ENCODE measurements around the gene KAT5. TPM values are rescaled to one million over a fixed set of nuclear protein-coding genes. Genes with fewer than 3 reads are reported as not detected.
"Not testable (repeated sequence)": the region's sequence is repeated elsewhere in the genome, so short reads cannot be mapped to it uniquely, and the experiment has no call there.

The KAT5 gene
- total and polyA plus RNA-seq, 8 donors, result 13.3 to 99.1 (median 56.1) TPM

- 30 to 41% (median 34%) methylated on average over 7 of the region's 7 CpGs for WGBS, 5 donors
These were observed 54.5 kb downstream of the KAT5 start for GRCh38 chr11:65766535-65766934.

DNA sequence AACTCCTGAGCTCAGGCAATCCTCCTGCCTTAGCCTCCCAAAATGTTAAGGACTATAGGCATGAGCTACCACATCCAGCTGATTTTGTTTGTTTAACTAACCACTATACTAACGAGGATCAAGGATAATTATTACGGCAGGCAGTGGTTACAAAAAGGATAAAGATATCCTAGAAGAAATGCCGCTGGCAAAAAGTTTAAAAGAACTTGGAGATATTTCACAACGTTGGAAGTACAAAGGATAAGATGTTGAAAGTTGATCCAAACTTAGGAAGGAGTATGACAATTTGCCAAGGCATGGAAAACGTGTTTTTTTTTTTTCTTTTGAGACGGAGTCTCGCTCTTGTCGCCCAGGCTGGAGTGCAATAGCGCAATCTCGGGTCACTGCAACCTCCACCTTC is 55.4 kb downstream of the KAT5 start:
- WGBS, 5 donors, result 69 to 79% (median 76%) methylated on average over 10 of the region's 10 CpGs
- DNase-seq, result no peak
- Histone ChIP-seq H3K27ac (no peak overlapping the region), H3K27me3 (no peaks in the 10 kb centered on the region), H3K36me3 (no peaks in the 10 kb centered on the region), H3K4me1 (peaks cover 7 to 29% (median 13%) of the 10 kb centered on the region in 4 donors), H3K4me3 (no peak overlapping the region), H3K9me3 (no peaks in the 10 kb centered on the region)
- intact Hi-C loops (cut with DNase I; ENCODE audit: low total_unique reads), result no loop called here
- TF ChIP-seq POLR2AphosphoS5 (IDR thresholded peaks at IDR 0.05) (no peak), EP300 (IDR thresholded peaks at IDR 0.05) (no peak), POLR2A (IDR thresholded peaks at IDR 0.05) (no peak)
- TF ChIP-seq, protein P1, sequence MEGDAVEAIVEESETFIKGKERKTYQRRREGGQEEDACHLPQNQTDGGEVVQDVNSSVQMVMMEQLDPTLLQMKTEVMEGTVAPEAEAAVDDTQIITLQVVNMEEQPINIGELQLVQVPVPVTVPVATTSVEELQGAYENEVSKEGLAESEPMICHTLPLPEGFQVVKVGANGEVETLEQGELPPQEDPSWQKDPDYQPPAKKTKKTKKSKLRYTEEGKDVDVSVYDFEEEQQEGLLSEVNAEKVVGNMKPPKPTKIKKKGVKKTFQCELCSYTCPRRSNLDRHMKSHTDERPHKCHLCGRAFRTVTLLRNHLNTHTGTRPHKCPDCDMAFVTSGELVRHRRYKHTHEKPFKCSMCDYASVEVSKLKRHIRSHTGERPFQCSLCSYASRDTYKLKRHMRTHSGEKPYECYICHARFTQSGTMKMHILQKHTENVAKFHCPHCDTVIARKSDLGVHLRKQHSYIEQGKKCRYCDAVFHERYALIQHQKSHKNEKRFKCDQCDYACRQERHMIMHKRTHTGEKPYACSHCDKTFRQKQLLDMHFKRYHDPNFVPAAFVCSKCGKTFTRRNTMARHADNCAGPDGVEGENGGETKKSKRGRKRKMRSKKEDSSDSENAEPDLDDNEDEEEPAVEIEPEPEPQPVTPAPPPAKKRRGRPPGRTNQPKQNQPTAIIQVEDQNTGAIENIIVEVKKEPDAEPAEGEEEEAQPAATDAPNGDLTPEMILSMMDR (IDR thresholded peaks at IDR 0.05), result no peak

More at GRCh38 chr11:65766535-65766934, 54.5 kb downstream of the KAT5 start:
- H3K27ac ChIP-seq, result no peak overlapping the region
- H3K4me1 ChIP-seq, result peaks cover 4 to 21% (median 7%) of the 10 kb centered on the region in 4 donors
- H3K4me3 ChIP-seq, result no peak overlapping the region
- no peaks in the 10 kb centered on the region for H3K27me3 ChIP-seq
- DNase-seq, result no peak
- H3K36me3 ChIP-seq, result no peaks in the 10 kb centered on the region
- H3K9me3 ChIP-seq, result no peaks in the 10 kb centered on the region
- intact Hi-C loops (cut with DNase I; ENCODE audit: low total_unique reads), result no loop called here
- TF ChIP-seq, protein P1 (IDR thresholded peaks at IDR 0.05), result no peak
- TF ChIP-seq POLR2A (IDR thresholded peaks at IDR 0.05) (no peak), EP300 (IDR thresholded peaks at IDR 0.05) (no peak), POLR2AphosphoS5 (IDR thresholded peaks at IDR 0.05) (no peak)

GRCh38 chr11:65767806-65768205 is 55.8 kb downstream of the KAT5 start:
- H3K36me3 ChIP-seq; intact Hi-C loops (cut with DNase I; ENCODE audit: low total_unique reads); H3K27me3 ChIP-seq; H3K27ac ChIP-seq; H3K9me3 ChIP-seq; H3K4me3 ChIP-seq; DNase-seq: not testable (repeated sequence)
- H3K4me1 ChIP-seq, result peaks cover 7 to 29% (median 13%) of the 10 kb centered on the region in 4 donors
- WGBS, 5 donors, result 69 to 78% (median 75%) methylated on average over 5 of the region's 5 CpGs

Small RNAs within 50 kb of the gene (small RNA-seq; reads per million reads assigned to genes)
- gene RN7SL309P, result 0 reads per million in 4 donors

Other genes starting within 250 kb of the KAT5 start
- over 10,000 TPM; 11,517 to 39,496 (median 13,707) TPM for gene MALAT1, start 213.2 kb upstream of the KAT5 start, total RNA-seq
- 100 to 1,000 TPM; 124 to 296 (median 126) TPM for gene MALAT1, start 213.2 kb upstream of the KAT5 start, polyA plus RNA-seq
- 10 to 100 TPM in 4 of 5 donors, 1 to 10 TPM in 1; 3.5 to 89.0 (median 65.2) TPM for gene SCYL1, start 187.2 kb upstream of the KAT5 start, total RNA-seq
- gene SCYL1, start 187.2 kb upstream of the KAT5 start, polyA plus RNA-seq, result 10 to 100 TPM; 65.8 to 94.8 (median 86.1) TPM
- gene LTBP3, start 153.9 kb upstream of the KAT5 start, total RNA-seq, result 100 to 1,000 TPM in 4 of 5 donors, 10 to 100 TPM in 1; 35.1 to 452 (median 117) TPM
- 10 to 100 TPM; 26.9 to 58.2 (median 28.7) TPM for gene LTBP3, start 153.9 kb upstream of the KAT5 start, polyA plus RNA-seq
- 10 to 100 TPM; 17.7 to 99.1 (median 51.9) TPM for gene ZNRD2, start 141.8 kb upstream of the KAT5 start, total RNA-seq
- 10 to 100 TPM; 49.6 to 56.6 (median 51.8) TPM for gene ZNRD2, start 141.8 kb upstream of the KAT5 start, polyA plus RNA-seq
- 10 to 100 TPM in 4 of 5 donors, 1 to 10 TPM in 1; 3.9 to 57.8 (median 48.1) TPM for gene FAM89B, start 139.7 kb upstream of the KAT5 start, total RNA-seq
- gene FAM89B, start 139.7 kb upstream of the KAT5 start, polyA plus RNA-seq, result 10 to 100 TPM; 63.4 to 68.2 (median 65.1) TPM
- gene EHBP1L1, start 136.2 kb upstream of the KAT5 start, total RNA-seq, result 100 to 1,000 TPM in 4 of 5 donors, 10 to 100 TPM in 1; 43.0 to 200 (median 126) TPM
- gene EHBP1L1, start 136.2 kb upstream of the KAT5 start, polyA plus RNA-seq, result 10 to 100 TPM; 28.0 to 67.6 (median 49.2) TPM
- gene KCNK7, start 116.5 kb upstream of the KAT5 start, total RNA-seq, result 1 to 10 TPM in 1 of 5 donors, under 1 TPM in 1, not detected in 3; 0.58 to 2.6 TPM
- 1 to 10 TPM in 2 of 3 donors, not detected in 1; 3.5 to 5.8 TPM for gene KCNK7, start 116.5 kb upstream of the KAT5 start, polyA plus RNA-seq
- gene MAP3K11, start 98.0 kb upstream of the KAT5 start, total RNA-seq, result 100 to 1,000 TPM in 1 of 5 donors, 10 to 100 TPM in 4; 37.6 to 118 (median 63.6) TPM
- gene MAP3K11, start 98.0 kb upstream of the KAT5 start, polyA plus RNA-seq, result 10 to 100 TPM; 31.0 to 62.9 (median 44.8) TPM
- 10 to 100 TPM in 4 of 5 donors, 1 to 10 TPM in 1; 9.7 to 76.2 (median 40.3) TPM for gene PCNX3, start 96.5 kb upstream of the KAT5 start, total RNA-seq
- gene PCNX3, start 96.5 kb upstream of the KAT5 start, polyA plus RNA-seq, result 10 to 100 TPM in 1 of 3 donors, 1 to 10 TPM in 2; 4.6 to 11.0 (median 6.8) TPM
- 10 to 100 TPM; 13.2 to 47.5 (median 33.8) TPM for gene SIPA1, start 74.2 kb upstream of the KAT5 start, total RNA-seq
- 10 to 100 TPM; 59.9 to 80.4 (median 67.6) TPM for gene SIPA1, start 74.2 kb upstream of the KAT5 start, polyA plus RNA-seq
- 10 to 100 TPM; 27.4 to 68.8 (median 54.0) TPM for gene RELA, start 49.3 kb upstream of the KAT5 start, total RNA-seq
- gene RELA, start 49.3 kb upstream of the KAT5 start, polyA plus RNA-seq, result 10 to 100 TPM; 37.9 to 56.8 (median 39.2) TPM
- gene RNASEH2C, start 8.5 kb downstream of the KAT5 start, total RNA-seq, result 100 to 1,000 TPM in 1 of 5 donors, 10 to 100 TPM in 4; 14.1 to 171 (median 49.0) TPM
- 10 to 100 TPM; 69.2 to 86.4 (median 83.9) TPM for gene RNASEH2C, start 8.5 kb downstream of the KAT5 start, polyA plus RNA-seq
- 10 to 100 TPM in 4 of 5 donors, 1 to 10 TPM in 1; 7.3 to 44.9 (median 19.6) TPM for gene AP5B1, start 68.7 kb downstream of the KAT5 start, total RNA-seq
- gene AP5B1, start 68.7 kb downstream of the KAT5 start, polyA plus RNA-seq, result 1 to 10 TPM; 3.6 to 5.1 (median 3.7) TPM
- gene OVOL1, start 74.8 kb downstream of the KAT5 start, total RNA-seq, result 100 to 1,000 TPM in 1 of 5 donors, 10 to 100 TPM in 1, 1 to 10 TPM in 2, not detected in 1; 1.2 to 120 (median 9.9) TPM
- 1 to 10 TPM in 2 of 3 donors, under 1 TPM in 1; 0.92 to 7.8 (median 1.3) TPM for gene OVOL1, start 74.8 kb downstream of the KAT5 start, polyA plus RNA-seq
- gene SNX32, start 121.7 kb downstream of the KAT5 start, total RNA-seq, result 1 to 10 TPM in 2 of 5 donors, under 1 TPM in 1, not detected in 2; 0.29 to 1.4 (median 1.3) TPM
- gene SNX32, start 121.7 kb downstream of the KAT5 start, polyA plus RNA-seq, result under 1 TPM; 0.25 to 0.90 (median 0.61) TPM
- gene CFL1, start 145.9 kb downstream of the KAT5 start, total RNA-seq, result 1,000 to 10,000 TPM in 1 of 5 donors, 100 to 1,000 TPM in 4; 389 to 1,430 (median 677) TPM
- gene CFL1, start 145.9 kb downstream of the KAT5 start, polyA plus RNA-seq, result 100 to 1,000 TPM; 534 to 874 (median 658) TPM
- gene MUS81, start 148.2 kb downstream of the KAT5 start, total RNA-seq, result 100 to 1,000 TPM in 2 of 5 donors, 10 to 100 TPM in 3; 26.4 to 162 (median 81.1) TPM
- 10 to 100 TPM; 32.7 to 64.6 (median 32.9) TPM for gene MUS81, start 148.2 kb downstream of the KAT5 start, polyA plus RNA-seq
- 10 to 100 TPM; 21.0 to 34.4 (median 23.3) TPM for gene EFEMP2, start 160.5 kb downstream of the KAT5 start, total RNA-seq
- 10 to 100 TPM; 31.8 to 37.9 (median 36.0) TPM for gene EFEMP2, start 160.5 kb downstream of the KAT5 start, polyA plus RNA-seq
- 1 to 10 TPM in 2 of 5 donors, under 1 TPM in 1, not detected in 2; 0.58 to 2.2 (median 1.1) TPM for gene CTSW, start 167.6 kb downstream of the KAT5 start, total RNA-seq
- gene CTSW, start 167.6 kb downstream of the KAT5 start, polyA plus RNA-seq, result 1 to 10 TPM in 2 of 3 donors, under 1 TPM in 1; 0.43 to 2.7 (median 1.6) TPM
- gene FIBP, start 176.2 kb downstream of the KAT5 start, total RNA-seq, result 100 to 1,000 TPM in 2 of 5 donors, 10 to 100 TPM in 3; 25.4 to 488 (median 74.3) TPM
- 10 to 100 TPM; 45.2 to 76.5 (median 66.0) TPM for gene FIBP, start 176.2 kb downstream of the KAT5 start, polyA plus RNA-seq
- gene CCDC85B, start 178.4 kb downstream of the KAT5 start, total RNA-seq, result 10 to 100 TPM in 4 of 5 donors, 1 to 10 TPM in 1; 7.0 to 68.9 (median 20.6) TPM
- 10 to 100 TPM; 25.1 to 50.4 (median 42.5) TPM for gene CCDC85B, start 178.4 kb downstream of the KAT5 start, polyA plus RNA-seq
- 10 to 100 TPM in 1 of 5 donors, 1 to 10 TPM in 2, not detected in 2; 1.7 to 43.3 (median 1.9) TPM for gene FOSL1, start 188.1 kb downstream of the KAT5 start, total RNA-seq
- gene FOSL1, start 188.1 kb downstream of the KAT5 start, polyA plus RNA-seq, result 10 to 100 TPM in 2 of 3 donors, 1 to 10 TPM in 1; 7.0 to 14.7 (median 14.1) TPM
- 10 to 100 TPM in 3 of 5 donors, 1 to 10 TPM in 2; 3.1 to 16.8 (median 10.1) TPM for gene C11orf68, start 206.8 kb downstream of the KAT5 start, total RNA-seq
- 10 to 100 TPM; 26.9 to 31.3 (median 29.6) TPM for gene C11orf68, start 206.8 kb downstream of the KAT5 start, polyA plus RNA-seq
- 100 to 1,000 TPM in 1 of 5 donors, 10 to 100 TPM in 4; 13.3 to 133 (median 49.2) TPM for gene DRAP1, start 207.2 kb downstream of the KAT5 start, total RNA-seq
- 10 to 100 TPM; 64.0 to 89.2 (median 77.9) TPM for gene DRAP1, start 207.2 kb downstream of the KAT5 start, polyA plus RNA-seq
- not detected for gene TSGA10IP, start 233.2 kb downstream of the KAT5 start, total RNA-seq
- gene TSGA10IP, start 233.2 kb downstream of the KAT5 start, polyA plus RNA-seq, result not detected
- 100 to 1,000 TPM in 2 of 5 donors, 10 to 100 TPM in 3; 26.1 to 278 (median 38.4) TPM for gene SART1, start 249.5 kb downstream of the KAT5 start, total RNA-seq
- 10 to 100 TPM; 76.1 to 93.2 (median 88.9) TPM for gene SART1, start 249.5 kb downstream of the KAT5 start, polyA plus RNA-seq